GM10248 (cell line): ENCODE results near the gene TIGD1.

Source experiments
- CTCF ChIA-PET: fragments of 300-600 bp; sonication (Branson Sonifier 250); formaldehyde crosslinking; extraction: SDS; loops from one replicate; lab custom pipeline; 2021; ENCODE audit warnings: antibody characterized with exemption; lab: Yijun Ruan, JAX
- POLR2A ChIA-PET: fragments of 350-650 bp; sonication (Branson Sonifier 250); formaldehyde crosslinking; extraction: SDS; loops from one replicate; lab custom pipeline; 2020; ENCODE audit warnings: antibody characterized with exemption; lab: Yijun Ruan, JAX
- DNase-seq: peaks from one replicate; pipeline ENCODE4 v3.0.0; 2012; ENCODE audit errors: extremely low spot score
- CTCF ChIP-seq: IDR thresholded peaks from 2 replicates; pipeline ENCODE4 v1.5.1; 2012; ENCODE audit warnings: mild to moderate bottlenecking, low read depth; ENCODE audit errors: extremely low read depth, missing control alignments, control extremely low read depth

TIGD1 gene

GRCh38 chr2:232542715-232543467 lies 7.5 kb downstream of the TIGD1 start:
- ChIA-PET POLR2A (no interaction called here), CTCF (interaction anchor here (1.2 kb wide), 1 partner anchor 21 kb away, joined by 3 read pairs; no protein-coding TSS in a partner anchor)
- no peak for TF ChIP-seq CTCF
- no peak for DNase-seq

GRCh38 chr2:232541961-232542714 lies 8.2 kb downstream of the TIGD1 start:
- ChIA-PET CTCF (interaction anchor here (1.2 kb wide), 1 partner anchor 20 kb away, joined by 3 read pairs; no protein-coding TSS in a partner anchor), POLR2A (no interaction called here)
- DNase-seq, result peak; percentile 16
- TF ChIP-seq CTCF, result no peak

GRCh38 chr2:232541195-232541960 lies 9.0 kb downstream of the TIGD1 start:
- DNase-seq, result peak; percentile 24
- ChIA-PET CTCF (interaction anchor here (1.2 kb wide), 1 partner anchor 20 kb away, joined by 3 read pairs; no protein-coding TSS in a partner anchor), POLR2A (no interaction called here)
- TF ChIP-seq CTCF, result no peak

- no peak for TF ChIP-seq CTCF
- ChIA-PET POLR2A (no interaction called here), CTCF (no interaction called here)
- DNase-seq, result no peak
Measured at GRCh38 chr2:232540441-232541041, 9.8 kb downstream of the TIGD1 start.

- POLR2A ChIA-PET, result no interaction called here
- no peak for TF ChIP-seq CTCF
- no peak for DNase-seq
- CTCF ChIA-PET, result no interaction called here
Measured at GRCh38 chr2:232539298-232540231, 10.8 kb downstream of the TIGD1 start, which contains the start of gene CHRNG. CHRNG (plus strand) TSS chr2:232539692; CDS start chr2:232539748, 56 bp downstream.
